GM23248 (cell line): Measurements from ENCODE around the gene IFFO2. TPM values are rescaled to one million over a fixed set of nuclear protein-coding genes. Genes with fewer than 3 reads are reported as not detected.

Experiments used
- DNase-seq: peaks from one replicate; pipeline ENCODE4 v3.0.0-alpha.2; 2015
- H2AFZ ChIP-seq: fragments of 200-600 bp; sonication (generic); 2 replicates; pipeline ENCODE4 v1.6.1; 2016; ENCODE audit warnings: antibody characterized with exemption
- H3F3A ChIP-seq: fragments of 200-600 bp; sonication (generic); 2 replicates; pipeline ENCODE4 v1.6.1; 2016; ENCODE audit warnings: mild to moderate bottlenecking, antibody characterized with exemption, mixed run types; ENCODE audit not compliant: insufficient read depth
- H3K27ac ChIP-seq: fragments of 200-600 bp; sonication (generic); 2 replicates; pipeline ENCODE4 v1.5.1; 2016; ENCODE audit warnings: mild to moderate bottlenecking
- H3K27me3 ChIP-seq: fragments of 200-600 bp; sonication (generic); replicated peaks from 2 replicates; pipeline ENCODE4 v1.6.1; 2016; ENCODE audit warnings: mild to moderate bottlenecking; ENCODE audit not compliant: insufficient read depth
- H3K36me3 ChIP-seq: fragments of 200-600 bp; sonication (generic); 2 replicates; pipeline ENCODE4 v1.6.1; 2016; ENCODE audit warnings: low read depth, mild to moderate bottlenecking
- H3K4me1 ChIP-seq: fragments of 200-600 bp; sonication (generic); 2 replicates; pipeline ENCODE4 v1.6.1; 2016; ENCODE audit warnings: mild to moderate bottlenecking; ENCODE audit not compliant: insufficient read depth
- H3K4me2 ChIP-seq: fragments of 200-600 bp; sonication (generic); one replicate; pipeline ENCODE4 v1.6.1; 2016; ENCODE audit warnings: mild to moderate bottlenecking; ENCODE audit not compliant: unreplicated experiment
- H3K4me3 ChIP-seq: fragments of 200-600 bp; sonication (generic); 2 replicates; pipeline ENCODE4 v1.5.1; 2016; ENCODE audit warnings: mild to moderate bottlenecking
- H3K79me2 ChIP-seq: fragments of 200-600 bp; sonication (generic); 2 replicates; pipeline ENCODE4 v1.6.1; 2016; ENCODE audit warnings: mild to moderate bottlenecking; ENCODE audit not compliant: insufficient read depth
- H3K9ac ChIP-seq: fragments of 200-600 bp; sonication (generic); 2 replicates; pipeline ENCODE4 v1.6.1; 2016; ENCODE audit warnings: mild to moderate bottlenecking
- H3K9me2 ChIP-seq: fragments of 200-600 bp; sonication (generic); 2 replicates; pipeline ENCODE4 v1.6.1; 2016; ENCODE audit warnings: mixed run types, mild to moderate bottlenecking, moderate library complexity; ENCODE audit not compliant: insufficient read depth
- H3K9me3 ChIP-seq: fragments of 200-600 bp; sonication (generic); one replicate; pipeline ENCODE4 v1.6.1; 2017; ENCODE audit warnings: low read depth
- H4K20me1 ChIP-seq: fragments of 200-600 bp; sonication (generic); 2 replicates; pipeline ENCODE4 v1.6.0; 2016; ENCODE audit not compliant: insufficient read depth
- EZH2 ChIP-seq: fragments of 200-600 bp; sonication (generic); IDR thresholded peaks from 2 replicates; pipeline ENCODE4 v1.6.1; 2018; ENCODE audit warnings: antibody characterized with exemption, mild to moderate bottlenecking; ENCODE audit not compliant: insufficient read depth, poor library complexity, severe bottlenecking
- EZH2phosphoT487 ChIP-seq: fragments of 200-600 bp; sonication (generic); IDR thresholded peaks from 2 replicates; pipeline ENCODE4 v1.6.1; 2018; ENCODE audit warnings: antibody characterized with exemption, moderate library complexity, mild to moderate bottlenecking, low read depth; ENCODE audit not compliant: insufficient read depth
- WGBS, 2 experiments: methylation state at CpG; one replicate each; pipeline ENCODE4 v1.1.6; 2015 to 2017; ENCODE audit warnings: low lambda C conversion rate in 2 of 2, low coverage in 1 of 2; ENCODE audit errors: missing lambda C conversion rate in 2 of 2; 5-methylcytosine and 5-hydroxymethylcytosine counted together
- in situ Hi-C: fragments of 300-500 bp; cut with MboI; formaldehyde crosslinking; loops from 2 replicates; pipeline ENCODE4 v1.15.0; 2020
- polyA plus RNA-seq: library from polyadenylated mRNA; unstranded; fragments of >200 nt; fragmentation: Nextera tagmentation; extraction: Ambion mirVana; gene quantifications from 2 replicates; pipeline ENCODE4 v1.2.1, GENCODE V29; 2016
- total RNA-seq: library from RNA; depleted of rRNA; stranded (reverse); fragments of >200 nt; shearing (Covaris generic); gene quantifications from 2 replicates; pipeline ENCODE4 v1.2.3, GENCODE V29; 2014

Gene IFFO2
- total and polyA plus RNA-seq, 2 experiments from 2014 or later = 0.60 to 12.8 TPM

GRCh38 chr1:18876210-18876609 is 80.3 kb downstream of the IFFO2 start:
- 84 to 91% methylated on average over 10 of the region's 10 CpGs for WGBS, 2 experiments
- Histone ChIP-seq H3K4me3 (no peak overlapping the region), H3K9me2 (no peaks in the 10 kb centered on the region), H3K9ac (no peak overlapping the region), H3K4me2 (no peak overlapping the region), H4K20me1 (no peaks in the 10 kb centered on the region), H3K36me3 (no peaks in the 10 kb centered on the region), H3K79me2 (no peaks in the 10 kb centered on the region), H3K27ac (no peak overlapping the region), H2AFZ (no peak overlapping the region), H3K4me1 (no peaks in the 10 kb centered on the region), H3K27me3 (no peaks in the 10 kb centered on the region), H3K9me3 (no peaks in the 10 kb centered on the region), H3F3A (no peaks in the 10 kb centered on the region)
- in situ Hi-C loops = no loop called here
- TF ChIP-seq EZH2 (no peak), EZH2phosphoT487 (no peak)
- DNase-seq = no peak

- Histone ChIP-seq H3K9ac (no peak overlapping the region), H3K27ac (no peak overlapping the region), H3K9me3 (no peaks in the 10 kb centered on the region), H3K4me2 (no peak overlapping the region), H3K4me1 (no peaks in the 10 kb centered on the region), H3F3A (no peaks in the 10 kb centered on the region), H3K36me3 (no peaks in the 10 kb centered on the region), H4K20me1 (no peaks in the 10 kb centered on the region), H2AFZ (no peak overlapping the region), H3K9me2 (no peaks in the 10 kb centered on the region), H3K79me2 (no peaks in the 10 kb centered on the region), H3K27me3 (no peaks in the 10 kb centered on the region), H3K4me3 (no peak overlapping the region)
- TF ChIP-seq EZH2 (no peak), EZH2phosphoT487 (no peak)
- no peak for DNase-seq
- in situ Hi-C loops = no loop called here
- whole genome bisulfite sequencing, 2 experiments = 63 to 65% methylated on average over 3 of the region's 3 CpGs
Measured at GRCh38 chr1:18875796-18876128, 80.7 kb downstream of the IFFO2 start.

DNA sequence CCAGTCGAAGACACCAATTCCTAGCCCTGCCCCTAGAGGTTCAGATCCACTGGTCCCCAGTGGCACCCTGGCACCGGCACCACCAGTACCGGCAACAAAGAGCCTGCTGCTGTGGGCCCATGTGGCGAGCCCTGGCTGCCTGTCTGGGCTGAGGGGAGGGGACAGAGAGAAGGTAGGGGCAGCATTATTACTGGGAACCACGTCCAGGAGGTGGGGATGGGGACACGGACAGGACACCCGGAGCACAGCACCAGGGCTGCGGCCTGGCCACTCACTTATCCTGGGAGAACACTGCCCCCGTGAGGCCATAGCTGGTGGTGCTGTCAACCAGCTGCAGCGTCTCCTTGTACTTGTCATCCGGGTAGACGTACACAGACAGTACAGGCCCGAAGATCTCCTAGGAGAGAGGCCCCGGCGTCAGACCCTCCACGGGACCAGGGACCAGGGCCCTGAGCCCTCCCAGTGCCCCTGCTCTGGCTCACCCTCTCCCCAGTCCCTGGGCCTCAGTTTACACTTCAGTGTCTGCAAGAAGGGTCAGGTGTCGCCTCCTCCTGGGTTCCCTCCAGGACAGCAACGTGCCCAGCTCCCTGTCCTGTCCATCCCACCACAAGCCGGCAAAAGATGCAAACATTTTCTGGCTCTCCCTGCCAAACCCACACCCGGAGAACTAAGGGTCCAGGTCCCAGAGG is 81.2 kb downstream of the IFFO2 start:
- in situ Hi-C loops = no loop called here
- no peak overlapping the region for H3K4me2 ChIP-seq

GRCh38 chr1:18874600-18874999 is 81.9 kb downstream of the IFFO2 start:
- H3F3A ChIP-seq = no peaks in the 10 kb centered on the region
- H3K79me2 ChIP-seq = no peaks in the 10 kb centered on the region
- H3K4me2 ChIP-seq = no peak overlapping the region
- no peak overlapping the region for H3K4me3 ChIP-seq
- H3K27ac ChIP-seq = no peak overlapping the region
- no peaks in the 10 kb centered on the region for H3K27me3 ChIP-seq
- H2AFZ ChIP-seq = no peak overlapping the region
- no peak for DNase-seq
- H3K36me3 ChIP-seq = no peaks in the 10 kb centered on the region
- WGBS, 2 experiments = 85 to 92% methylated on average over 7 to 8 of the region's 8 CpGs
- no peak overlapping the region for H3K9ac ChIP-seq
- in situ Hi-C loops = no loop called here
- H3K9me3 ChIP-seq = no peaks in the 10 kb centered on the region
- H3K9me2 ChIP-seq = no peaks in the 10 kb centered on the region
- H3K4me1 ChIP-seq = no peaks in the 10 kb centered on the region
- no peaks in the 10 kb centered on the region for H4K20me1 ChIP-seq
- TF ChIP-seq EZH2phosphoT487 (no peak), EZH2 (no peak)

More for the DNA sequence above, 81.2 kb downstream of the IFFO2 start:
- Histone ChIP-seq H3K9ac (no peak overlapping the region), H4K20me1 (no peaks in the 10 kb centered on the region), H3K9me2 (no peaks in the 10 kb centered on the region), H3K27ac (no peak overlapping the region), H3K9me3 (no peaks in the 10 kb centered on the region), H3K4me3 (no peak overlapping the region), H3F3A (no peaks in the 10 kb centered on the region), H3K36me3 (no peaks in the 10 kb centered on the region), H2AFZ (no peak overlapping the region), H3K79me2 (no peaks in the 10 kb centered on the region), H3K27me3 (no peaks in the 10 kb centered on the region), H3K4me1 (no peaks in the 10 kb centered on the region)
- 26% methylated on average over 20 of the region's 20 CpGs for WGBS, 2 experiments
- no peak for TF ChIP-seq EZH2
- no peak for TF ChIP-seq EZH2phosphoT487
- DNase-seq = peak; percentile 84

DNA sequence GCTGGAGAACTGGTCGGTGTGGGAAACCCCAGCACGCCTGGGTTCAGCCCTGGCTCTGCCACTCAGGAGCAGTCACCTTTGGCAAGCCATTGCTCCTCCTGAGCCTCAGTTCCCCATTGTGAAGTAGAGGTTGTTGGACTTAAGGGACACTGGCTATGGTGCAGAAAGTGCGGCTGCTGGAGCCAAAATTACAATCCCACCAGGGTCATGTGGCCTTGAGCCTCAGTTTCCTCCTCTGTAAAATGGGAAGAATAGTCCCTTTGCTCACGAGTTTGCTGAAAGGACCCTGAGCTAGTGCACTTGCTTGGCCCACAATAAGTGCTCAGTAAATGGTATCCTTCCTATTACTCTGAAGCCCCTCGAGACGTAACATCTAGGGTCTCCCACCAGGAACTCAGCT is 82.4 kb downstream of the IFFO2 start:
- WGBS, 2 experiments = 86 to 92% methylated on average over 6 of the region's 6 CpGs
- Histone ChIP-seq H3K9me2 (no peaks in the 10 kb centered on the region), H3K4me3 (no peak overlapping the region), H3K9me3 (no peaks in the 10 kb centered on the region), H3K27ac (no peak overlapping the region), H3F3A (no peaks in the 10 kb centered on the region), H3K9ac (no peak overlapping the region), H4K20me1 (no peaks in the 10 kb centered on the region), H3K4me1 (no peaks in the 10 kb centered on the region), H3K4me2 (no peak overlapping the region), H3K27me3 (no peaks in the 10 kb centered on the region), H3K79me2 (no peaks in the 10 kb centered on the region), H3K36me3 (no peaks in the 10 kb centered on the region), H2AFZ (no peak overlapping the region)
- DNase-seq = no peak
- in situ Hi-C loops = no loop called here
- no peak for TF ChIP-seq EZH2phosphoT487
- TF ChIP-seq EZH2 = no peak
